Fibroblast of lung (primary cell): Measurements from ENCODE around the gene MID1. TPM values are rescaled to one million over a fixed set of nuclear protein-coding genes. Genes with fewer than 3 reads are reported as not detected.

Source experiments
- DNase-seq, 2 donors: peaks; one replicate each; pipeline versions ENCODE4 v3.0.0 to v3.0.0-alpha.2; 2010; ENCODE audit warnings: low read depth in 2 of 2
- H2AFZ ChIP-seq: 2 replicates; pipeline ENCODE4 v1.5.1; 2012; ENCODE audit warnings: low read length, control low read depth, inconsistent platforms
- H3K27ac ChIP-seq: 2 replicates; pipeline ENCODE4 v1.5.1; 2011; ENCODE audit warnings: low read length, control low read depth; ENCODE audit not compliant: insufficient read depth
- H3K27me3 ChIP-seq: 2 replicates; pipeline ENCODE4 v1.5.1; 2011; ENCODE audit warnings: mild to moderate bottlenecking, low read length; ENCODE audit not compliant: control insufficient read depth, insufficient read depth
- H3K36me3 ChIP-seq: 2 replicates; pipeline ENCODE4 v1.5.1; 2011; ENCODE audit warnings: low read length; ENCODE audit not compliant: control insufficient read depth, insufficient read depth
- H3K4me1 ChIP-seq: 2 replicates; pipeline ENCODE4 v1.5.1; 2011; ENCODE audit warnings: low read length; ENCODE audit not compliant: control insufficient read depth, insufficient read depth; ENCODE audit errors: extremely low read depth
- H3K4me2 ChIP-seq: 2 replicates; pipeline ENCODE4 v1.5.1; 2011; ENCODE audit warnings: low read length, control low read depth; ENCODE audit not compliant: insufficient read depth; ENCODE audit errors: extremely low read depth
- H3K4me3 ChIP-seq, 4 experiments: fragments of 200-600 bp in 1 of 4; sonication (generic) in 1 of 4; replicated peaks in 1 of 4; 2 replicates each; pipeline ENCODE4 v1.5.1; 2011 to 2016; ENCODE audit warnings: low read length in 4 of 4, low read depth in 3 of 4, mild to moderate bottlenecking in 3 of 4, control low read depth in 2 of 4, inconsistent platforms in 1 of 4, mixed read lengths in 1 of 4; ENCODE audit not compliant: insufficient read depth in 1 of 4; ENCODE audit errors: control extremely low read depth in 1 of 4
- H3K79me2 ChIP-seq: 2 replicates; pipeline ENCODE4 v1.5.1; 2012; ENCODE audit warnings: mild to moderate bottlenecking, low read length, inconsistent platforms; ENCODE audit not compliant: control insufficient read depth, insufficient read depth
- H3K9ac ChIP-seq: 2 replicates; pipeline ENCODE4 v1.5.1; 2011; ENCODE audit warnings: mild to moderate bottlenecking, low read length, control low read depth; ENCODE audit not compliant: insufficient read depth
- H3K9me3 ChIP-seq: 2 replicates; pipeline ENCODE4 v1.5.1; 2012; ENCODE audit warnings: low read depth, low read length; ENCODE audit not compliant: control insufficient read depth, insufficient read depth
- H4K20me1 ChIP-seq: 2 replicates; pipeline ENCODE4 v1.5.1; 2011; ENCODE audit warnings: low read length; ENCODE audit not compliant: control insufficient read depth, insufficient read depth; ENCODE audit errors: extremely low read depth
- EZH2 ChIP-seq: IDR thresholded peaks from 2 replicates; pipeline ENCODE4 v1.5.1; 2012; ENCODE audit warnings: low read length, control low read depth, mild to moderate bottlenecking; ENCODE audit errors: missing control alignments
- polyA plus RNA-seq, 2 donors: library from polyadenylated mRNA; depleted of rRNA in 1 of 2; stranded (reverse) in 1 of 2; unstranded in 1 of 2; fragments of >200 nt; gene quantifications; 2 replicates each; pipeline ENCODE4 v1.2.1, GENCODE V29; 2011 to 2012; ENCODE audit warnings: missing spikeins in 1 of 2
- total RNA-seq: library from RNA; depleted of rRNA; stranded (reverse); fragments of >200 nt; gene quantifications from 2 replicates; pipeline ENCODE4 v1.2.1, GENCODE V29; 2014
- TF ChIP-seq, protein P1 (sequence below), 2 donors: IDR thresholded peaks in 1 of 2; conservative IDR thresholded peaks in 1 of 2; 1 replicate in 1 of 2; 2 replicates in 1 of 2; pipeline ENCODE4 v1.5.1; 2011 to 2012; ENCODE audit warnings: low read length in 2 of 2, control low read depth in 1 of 2, inconsistent platforms in 1 of 2, low read depth in 1 of 2, mild to moderate bottlenecking in 1 of 2

Gene MID1
- total and polyA plus RNA-seq, 2 donors (not counting 1 experiment from before 2014, with no cell fraction given) = 20.3 to 27.7 TPM

- no peak overlapping the region for H3K4me2 ChIP-seq
Observed at GRCh38 chrX:10622197-10622596, 1.8 kb upstream of the MID1 start.

GRCh38 chrX:10619425-10620046, 849 bp downstream of the MID1 start:
- DNase-seq = peak in 1 of 2 donors; percentile 18
- peaks cover 44% of the 10 kb centered on the region for H3K79me2 ChIP-seq

More at GRCh38 chrX:10622197-10622596, 1.8 kb upstream of the MID1 start:
- Histone ChIP-seq H3K9me3 (no peaks in the 10 kb centered on the region), H3K27me3 (no peaks in the 10 kb centered on the region), H2AFZ (no peak overlapping the region), H3K9ac (no peak overlapping the region), H3K4me3 (no peak overlapping the region), H3K4me1 (no peaks in the 10 kb centered on the region), H3K27ac (no peak overlapping the region), H4K20me1 (no peaks in the 10 kb centered on the region), H3K36me3 (no peaks in the 10 kb centered on the region), H3K79me2 (peaks cover 27% of the 10 kb centered on the region)
- TF ChIP-seq, protein P1, sequence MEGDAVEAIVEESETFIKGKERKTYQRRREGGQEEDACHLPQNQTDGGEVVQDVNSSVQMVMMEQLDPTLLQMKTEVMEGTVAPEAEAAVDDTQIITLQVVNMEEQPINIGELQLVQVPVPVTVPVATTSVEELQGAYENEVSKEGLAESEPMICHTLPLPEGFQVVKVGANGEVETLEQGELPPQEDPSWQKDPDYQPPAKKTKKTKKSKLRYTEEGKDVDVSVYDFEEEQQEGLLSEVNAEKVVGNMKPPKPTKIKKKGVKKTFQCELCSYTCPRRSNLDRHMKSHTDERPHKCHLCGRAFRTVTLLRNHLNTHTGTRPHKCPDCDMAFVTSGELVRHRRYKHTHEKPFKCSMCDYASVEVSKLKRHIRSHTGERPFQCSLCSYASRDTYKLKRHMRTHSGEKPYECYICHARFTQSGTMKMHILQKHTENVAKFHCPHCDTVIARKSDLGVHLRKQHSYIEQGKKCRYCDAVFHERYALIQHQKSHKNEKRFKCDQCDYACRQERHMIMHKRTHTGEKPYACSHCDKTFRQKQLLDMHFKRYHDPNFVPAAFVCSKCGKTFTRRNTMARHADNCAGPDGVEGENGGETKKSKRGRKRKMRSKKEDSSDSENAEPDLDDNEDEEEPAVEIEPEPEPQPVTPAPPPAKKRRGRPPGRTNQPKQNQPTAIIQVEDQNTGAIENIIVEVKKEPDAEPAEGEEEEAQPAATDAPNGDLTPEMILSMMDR (conservative IDR thresholded peaks at IDR 0.05 in 1 of 2, IDR thresholded peaks at IDR 0.05 in 1 of 2; ENCODE audit: low read depth in 1 of 2, low read length in 2 of 2) = no peak
- TF ChIP-seq EZH2 = no peak
- no peak for DNase-seq

GRCh38 chrX:10618961-10619360, 1.4 kb downstream of the MID1 start:
- peak in 1 of 2 donors; percentile 30 for DNase-seq
- Histone ChIP-seq H3K36me3 (no peaks in the 10 kb centered on the region), H3K9me3 (no peaks in the 10 kb centered on the region), H3K79me2 (peaks cover 49% of the 10 kb centered on the region), H4K20me1 (no peaks in the 10 kb centered on the region), H3K27me3 (no peaks in the 10 kb centered on the region), H3K4me3 (peak overlapping the region; percentile 49 to 89 (median 64)), H3K4me2 (peak overlapping the region; percentile 81), H3K4me1 (peaks cover 2% of the 10 kb centered on the region), H3K9ac (peak overlapping the region; percentile 34), H3K27ac (peak overlapping the region; percentile 58), H2AFZ (no peak overlapping the region)
- TF ChIP-seq, protein P1 (conservative IDR thresholded peaks at IDR 0.05 in 1 of 2, IDR thresholded peaks at IDR 0.05 in 1 of 2; ENCODE audit: low read depth in 1 of 2, low read length in 2 of 2) = no peak
- TF ChIP-seq EZH2 = no peak

More at GRCh38 chrX:10619425-10620046, 849 bp downstream of the MID1 start:
- no peak overlapping the region for H2AFZ ChIP-seq
- H3K4me3 ChIP-seq = peak overlapping the region; percentile 49 to 89 (median 64)
- no peaks in the 10 kb centered on the region for H3K27me3 ChIP-seq
- peaks cover 1% of the 10 kb centered on the region for H3K4me1 ChIP-seq
- peak overlapping the region; percentile 81 for H3K4me2 ChIP-seq
- no peaks in the 10 kb centered on the region for H4K20me1 ChIP-seq
- H3K9ac ChIP-seq = peak overlapping the region; percentile 21
- H3K9me3 ChIP-seq = no peaks in the 10 kb centered on the region
- TF ChIP-seq EZH2 = no peak
- TF ChIP-seq, protein P1 (conservative IDR thresholded peaks at IDR 0.05 in 1 of 2, IDR thresholded peaks at IDR 0.05 in 1 of 2; ENCODE audit: low read depth in 1 of 2, low read length in 2 of 2) = no peak
- peak overlapping the region; percentile 58 for H3K27ac ChIP-seq
- no peaks in the 10 kb centered on the region for H3K36me3 ChIP-seq
